GM12878 (cell line): ENCODE results near the gene NINJ1. TPM values are rescaled to one million over a fixed set of nuclear protein-coding genes. Genes with fewer than 3 reads are reported as not detected.

Experiments used
- CREM ChIP-seq: IDR thresholded peaks from 2 replicates; pipeline ENCODE4 v1.6.1; 2014; ENCODE audit warnings: antibody characterized with exemption, low read depth
- EED ChIP-seq: sonication (generic); IDR thresholded peaks from 2 replicates; pipeline ENCODE4 v1.6.1; 2016; ENCODE audit warnings: antibody characterized with exemption, low read depth
- ESRRA ChIP-seq: IDR thresholded peaks from 2 replicates; pipeline ENCODE4 v1.6.1; 2012; ENCODE audit warnings: mild to moderate bottlenecking, low read length, improper control_type of control experiment
- HCFC1 ChIP-seq: fragments of 150-350 bp; IDR thresholded peaks from 2 replicates; pipeline ENCODE4 v1.6.1; 2014; ENCODE audit warnings: low read length
- JUNB ChIP-seq: IDR thresholded peaks from 2 replicates; pipeline ENCODE4 v1.6.1; 2016; ENCODE audit warnings: antibody characterized with exemption, mild to moderate bottlenecking
- KLF5 ChIP-seq: fragments of 450-650 bp; IDR thresholded peaks from 2 replicates; pipeline ENCODE4 v1.6.1; 2014; ENCODE audit warnings: mild to moderate bottlenecking; ENCODE audit not compliant: partially characterized antibody
- PAX8 ChIP-seq: fragments of 450-650 bp; IDR thresholded peaks from 2 replicates; pipeline ENCODE4 v1.6.1; 2017; ENCODE audit warnings: mild to moderate bottlenecking, moderate library complexity
- STAT1 ChIP-seq: fragments of 450-650 bp; conservative IDR thresholded peaks from 2 replicates; pipeline ENCODE4 v1.6.1; 2014; ENCODE audit warnings: antibody characterized with exemption, mild to moderate bottlenecking
- ZBED1 ChIP-seq: IDR thresholded peaks from 2 replicates; pipeline ENCODE4 v1.6.1; 2016; ENCODE audit warnings: borderline replicate concordance
- polyA plus RNA-seq, 11 experiments: library from polyadenylated mRNA; depleted of rRNA in 4 of 11; unstranded in 6 of 11; stranded (reverse) in 5 of 11; fragments of >200 nt; fragmentation: Nextera tagmentation in 4 of 11; fragmentation: Illumina TruSeq in 1 of 11; extraction: Ambion mirVana in 4 of 11; extraction: Trizol in 1 of 11; gene quantifications; 1 replicate in 1 of 11; 2 replicates in 10 of 11; pipeline versions ENCODE4 v1.2.1 to v1.2.3, GENCODE V29; 2011 to 2016; ENCODE audit warnings: inconsistent platforms in 2 of 11, missing spikeins in 2 of 11, low read depth in 1 of 11
- total RNA-seq, 4 experiments: library from RNA; depleted of rRNA in 3 of 4; stranded (reverse); fragments of >200 nt in 3 of 4; fragmentation: Illumina TruSeq in 1 of 4; extraction: Trizol in 1 of 4; gene quantifications; 2 replicates each; pipeline versions ENCODE4 v1.2.1 to v1.2.3, GENCODE V29; 2013 to 2021
- TF ChIP-seq, protein P1 (sequence below): fragments of 450-650 bp; IDR thresholded peaks from 2 replicates; pipeline ENCODE4 v1.6.1; 2016; ENCODE audit warnings: mild to moderate bottlenecking, moderate library complexity, borderline replicate concordance
- TF ChIP-seq, protein P2 (sequence below): IDR thresholded peaks from 2 replicates; pipeline ENCODE4 v1.6.1; 2011; ENCODE audit warnings: borderline replicate concordance, low read depth, mild to moderate bottlenecking, moderate library complexity, low read length; ENCODE audit not compliant: insufficient read depth, poor library complexity, severe bottlenecking

NINJ1 gene
- total and polyA plus RNA-seq, 10 of the 15 experiments (the other 5 are each of a cell fraction or from before 2014, with no cell fraction given), result 0.64 to 33.5 (median 17.1) TPM

DNA sequence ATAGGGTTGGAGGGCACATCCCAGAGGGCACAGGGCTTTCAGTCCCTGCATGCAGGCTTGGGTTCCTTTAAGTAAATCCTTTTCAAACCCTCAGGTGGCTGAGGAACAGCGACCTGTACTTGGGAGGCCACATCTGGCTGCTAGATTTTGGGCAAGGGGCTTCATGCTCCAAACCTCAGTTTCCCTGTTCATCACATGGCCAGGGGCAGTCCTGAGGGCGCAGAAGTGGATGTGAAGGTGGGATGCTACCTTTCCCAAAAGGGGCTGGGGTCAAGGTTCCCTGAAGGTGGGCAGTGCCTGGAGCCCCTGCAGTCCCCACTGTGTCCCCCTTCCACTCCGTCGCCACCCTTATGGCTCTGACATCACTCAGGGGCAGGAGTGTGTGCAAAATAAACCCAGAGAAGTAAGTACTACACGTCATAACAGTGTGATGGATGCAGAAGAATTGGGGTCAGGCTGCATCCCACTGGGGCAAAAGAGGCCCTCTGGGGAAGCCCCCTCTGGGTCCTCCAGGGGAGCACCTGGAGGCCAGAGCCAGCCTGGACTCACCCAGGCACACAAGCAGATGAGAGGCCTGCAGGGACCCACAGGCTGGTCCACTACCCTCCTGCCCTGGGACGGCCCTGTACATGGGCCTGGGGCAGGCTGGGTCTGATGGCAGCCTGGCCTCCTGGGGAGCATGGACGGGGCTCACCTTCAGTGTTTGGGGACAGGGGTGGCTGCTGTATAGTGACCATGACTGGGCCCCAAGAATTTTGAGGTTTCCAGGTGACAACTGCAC, 40.0 kb downstream of the NINJ1 start (continued):
- no peak for TF ChIP-seq HCFC1
- TF ChIP-seq, protein P1, sequence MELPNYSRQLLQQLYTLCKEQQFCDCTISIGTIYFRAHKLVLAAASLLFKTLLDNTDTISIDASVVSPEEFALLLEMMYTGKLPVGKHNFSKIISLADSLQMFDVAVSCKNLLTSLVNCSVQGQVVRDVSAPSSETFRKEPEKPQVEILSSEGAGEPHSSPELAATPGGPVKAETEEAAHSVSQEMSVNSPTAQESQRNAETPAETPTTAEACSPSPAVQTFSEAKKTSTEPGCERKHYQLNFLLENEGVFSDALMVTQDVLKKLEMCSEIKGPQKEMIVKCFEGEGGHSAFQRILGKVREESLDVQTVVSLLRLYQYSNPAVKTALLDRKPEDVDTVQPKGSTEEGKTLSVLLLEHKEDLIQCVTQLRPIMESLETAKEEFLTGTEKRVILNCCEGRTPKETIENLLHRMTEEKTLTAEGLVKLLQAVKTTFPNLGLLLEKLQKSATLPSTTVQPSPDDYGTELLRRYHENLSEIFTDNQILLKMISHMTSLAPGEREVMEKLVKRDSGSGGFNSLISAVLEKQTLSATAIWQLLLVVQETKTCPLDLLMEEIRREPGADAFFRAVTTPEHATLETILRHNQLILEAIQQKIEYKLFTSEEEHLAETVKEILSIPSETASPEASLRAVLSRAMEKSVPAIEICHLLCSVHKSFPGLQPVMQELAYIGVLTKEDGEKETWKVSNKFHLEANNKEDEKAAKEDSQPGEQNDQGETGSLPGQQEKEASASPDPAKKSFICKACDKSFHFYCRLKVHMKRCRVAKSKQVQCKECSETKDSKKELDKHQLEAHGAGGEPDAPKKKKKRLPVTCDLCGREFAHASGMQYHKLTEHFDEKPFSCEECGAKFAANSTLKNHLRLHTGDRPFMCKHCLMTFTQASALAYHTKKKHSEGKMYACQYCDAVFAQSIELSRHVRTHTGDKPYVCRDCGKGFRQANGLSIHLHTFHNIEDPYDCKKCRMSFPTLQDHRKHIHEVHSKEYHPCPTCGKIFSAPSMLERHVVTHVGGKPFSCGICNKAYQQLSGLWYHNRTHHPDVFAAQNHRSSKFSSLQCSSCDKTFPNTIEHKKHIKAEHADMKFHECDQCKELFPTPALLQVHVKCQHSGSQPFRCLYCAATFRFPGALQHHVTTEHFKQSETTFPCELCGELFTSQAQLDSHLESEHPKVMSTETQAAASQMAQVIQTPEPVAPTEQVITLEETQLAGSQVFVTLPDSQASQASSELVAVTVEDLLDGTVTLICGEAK, result no peak
- no peak for TF ChIP-seq JUNB
- no peak for TF ChIP-seq KLF5
- TF ChIP-seq PAX8, result no peak
- TF ChIP-seq ZBED1, result no peak
- peak; percentile 60; the same call in 1 of the 2 replicates for TF ChIP-seq CREM
- TF ChIP-seq, protein P2, sequence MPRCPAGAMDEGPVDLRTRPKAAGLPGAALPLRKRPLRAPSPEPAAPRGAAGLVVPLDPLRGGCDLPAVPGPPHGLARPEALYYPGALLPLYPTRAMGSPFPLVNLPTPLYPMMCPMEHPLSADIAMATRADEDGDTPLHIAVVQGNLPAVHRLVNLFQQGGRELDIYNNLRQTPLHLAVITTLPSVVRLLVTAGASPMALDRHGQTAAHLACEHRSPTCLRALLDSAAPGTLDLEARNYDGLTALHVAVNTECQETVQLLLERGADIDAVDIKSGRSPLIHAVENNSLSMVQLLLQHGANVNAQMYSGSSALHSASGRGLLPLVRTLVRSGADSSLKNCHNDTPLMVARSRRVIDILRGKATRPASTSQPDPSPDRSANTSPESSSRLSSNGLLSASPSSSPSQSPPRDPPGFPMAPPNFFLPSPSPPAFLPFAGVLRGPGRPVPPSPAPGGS, result no peak
- TF ChIP-seq ESRRA, result no peak
- no peak for TF ChIP-seq EED
- no peak for TF ChIP-seq STAT1
